Transverse colon (tissue), 4 donors: Measurements from ENCODE around the gene MAL. TPM values are rescaled to one million over a fixed set of nuclear protein-coding genes. Genes with fewer than 3 reads are reported as not detected.

Experiments
- DNase-seq: peaks from one replicate; pipeline ENCODE4 v3.0.0-alpha.2; 2019
- H3K27ac ChIP-seq, 4 donors: fragments of 200-600 bp; sonication (generic); 2 replicates each; pipeline ENCODE4 v1.5.1; 2016 to 2018; ENCODE audit warnings: inconsistent platforms in 4 of 4
- H3K27me3 ChIP-seq: fragments of 200-600 bp; sonication (generic); 2 replicates; pipeline ENCODE4 v1.5.1; 2017; ENCODE audit warnings: inconsistent platforms
- H3K36me3 ChIP-seq, 4 donors: fragments of 200-600 bp; sonication (generic); 2 replicates each; pipeline ENCODE4 v1.5.1; 2017 to 2019; ENCODE audit warnings: inconsistent platforms in 4 of 4
- H3K4me1 ChIP-seq, 4 donors: fragments of 200-600 bp; sonication (generic); 2 replicates each; pipeline ENCODE4 v1.5.1; 2017 to 2020; ENCODE audit warnings: inconsistent platforms in 4 of 4
- H3K4me3 ChIP-seq, 4 donors: fragments of 200-600 bp; sonication (generic); 1 replicate in 1 of 4; 2 replicates in 3 of 4; pipeline versions ENCODE4 v1.5.1 to v1.6.1; 2017 to 2019; ENCODE audit warnings: inconsistent platforms in 4 of 4
- H3K9me3 ChIP-seq, 2 donors: fragments of 200-600 bp; sonication (generic); 2 replicates each; pipeline ENCODE4 v1.5.1; 2017 to 2019; ENCODE audit warnings: inconsistent platforms in 2 of 2
- CTCF ChIP-seq, 5 experiments: fragments of 200-600 bp in 3 of 5; fragments of 450-650 bp in 2 of 5; sonication (generic) in 3 of 5; IDR thresholded peaks; 1 replicate in 2 of 5; 2 replicates in 3 of 5; pipeline ENCODE4 v1.5.1; 2016 to 2017; ENCODE audit warnings: antibody characterized with exemption in 5 of 5, inconsistent platforms in 3 of 5, mild to moderate bottlenecking in 2 of 5, moderate library complexity in 1 of 5
- EP300 ChIP-seq: sonication (generic); formaldehyde crosslinking; IDR thresholded peaks from one replicate; pipeline ENCODE4 v1.6.1; 2017; ENCODE audit warnings: antibody characterized with exemption, low read depth
- POLR2A ChIP-seq: fragments of 450-650 bp; IDR thresholded peaks from one replicate; pipeline ENCODE4 v1.6.1; 2016; ENCODE audit warnings: antibody characterized with exemption, mild to moderate bottlenecking, moderate library complexity
- POLR2AphosphoS5 ChIP-seq, 3 donors: sonication (generic); formaldehyde crosslinking; IDR thresholded peaks; one replicate each; pipeline ENCODE4 v1.6.1; 2016; ENCODE audit warnings: antibody characterized with exemption in 3 of 3
- WGBS, 2 donors: methylation state at CpG; one replicate each; pipeline ENCODE4 v1.1.5; 2018; ENCODE audit warnings: low coverage in 1 of 2; 5-methylcytosine and 5-hydroxymethylcytosine counted together
- in situ Hi-C, 4 donors: fragments of 200-750 bp; cut with MboI; loops; one replicate each; pipeline versions ENCODE4 v1.15.0 to v1.15.1; 2017; ENCODE audit warnings: low sequenced_read_pairs in 3 of 4, low pct_ligation_motif_present in 1 of 4, low pct_unique_long_range_greater_than_20kb in 1 of 4
- intact Hi-C: fragments of 100-400 bp; cut with DNase I; formaldehyde crosslinking; loops from one replicate; pipeline ENCODE4 v1.15.1; 2023; ENCODE audit warnings: low total_unique reads
- total RNA-seq, 4 donors: library from RNA; depleted of rRNA; stranded (reverse); fragments of >200 nt; gene quantifications; one replicate each; pipeline ENCODE4 v1.1.0, GENCODE V29; 2016

MAL gene
- total RNA-seq, 4 donors from 2014 or later, result 3.7 to 14.3 (median 5.1) TPM

- 81 to 88% methylated on average over 2 to 4 of the region's 4 CpGs for WGBS, 2 donors
- H3K9me3 ChIP-seq, result no peaks in the 10 kb centered on the region
- in situ Hi-C loops, result no loop called here
Measured at GRCh38 chr2:95038635-95039298, 13.3 kb downstream of the MAL start.

GRCh38 chr2:95039363-95039762 is 13.9 kb downstream of the MAL start:
- DNase-seq, result no peak
- H3K27ac ChIP-seq, result no peak overlapping the region
- H3K9me3 ChIP-seq, result no peaks in the 10 kb centered on the region
- no peak overlapping the region for H3K4me3 ChIP-seq
- no peaks in the 10 kb centered on the region for H3K36me3 ChIP-seq
- 96% methylated on average over 1 of the region's 1 CpG; no CpG with 5 or more reads in 1 of the 2 donors for WGBS, 2 donors
- H3K27me3 ChIP-seq, result no peaks in the 10 kb centered on the region
- in situ Hi-C loops, result no loop called here
- intact Hi-C loops, result no loop called here
- TF ChIP-seq EP300 (no peak), POLR2AphosphoS5 (IDR thresholded peaks at IDR 0.05) (no peak), CTCF (IDR thresholded peaks at IDR 0.05) (no peak), POLR2A (no peak)
- H3K4me1 ChIP-seq, result peaks cover 0 to 6% (median 2%) of the 10 kb centered on the region in 4 donors

More at GRCh38 chr2:95038635-95039298, 13.3 kb downstream of the MAL start:
- Histone ChIP-seq H3K4me1 (peaks cover 0 to 5% (median 2%) of the 10 kb centered on the region in 4 donors), H3K27me3 (no peaks in the 10 kb centered on the region), H3K27ac (no peak overlapping the region), H3K36me3 (no peaks in the 10 kb centered on the region), H3K4me3 (no peak overlapping the region)
- no peak for DNase-seq
- intact Hi-C loops, result no loop called here
- TF ChIP-seq POLR2A, result no peak
- no peak for TF ChIP-seq EP300

- Histone ChIP-seq H3K4me3 (no peak overlapping the region), H3K36me3 (no peaks in the 10 kb centered on the region), H3K27ac (no peak overlapping the region), H3K27me3 (no peaks in the 10 kb centered on the region), H3K9me3 (no peaks in the 10 kb centered on the region), H3K4me1 (peaks cover 0 to 6% (median 2%) of the 10 kb centered on the region in 4 donors)
- no peak for DNase-seq
- intact Hi-C loops (no loop called here), in situ Hi-C loops (no loop called here)
- WGBS, 2 donors, result 65 to 84% methylated on average over 2 to 6 of the region's 6 CpGs
- no peak for TF ChIP-seq CTCF (IDR thresholded peaks at IDR 0.05)
- no peak for TF ChIP-seq EP300
- TF ChIP-seq POLR2A, result no peak
- TF ChIP-seq POLR2AphosphoS5 (IDR thresholded peaks at IDR 0.05), result no peak
Measured at GRCh38 chr2:95039978-95040377, 14.5 kb downstream of the MAL start.

GRCh38 chr2:95040426-95040825 is 14.9 kb downstream of the MAL start:
- in situ Hi-C loops, result no loop called here
- H3K27me3 ChIP-seq, result no peaks in the 10 kb centered on the region
- peaks cover 0 to 6% (median 2%) of the 10 kb centered on the region in 4 donors for H3K4me1 ChIP-seq
- intact Hi-C loops, result no loop called here
- H3K36me3 ChIP-seq, result no peaks in the 10 kb centered on the region
- TF ChIP-seq POLR2A (no peak), EP300 (no peak), CTCF (IDR thresholded peaks at IDR 0.05) (no peak), POLR2AphosphoS5 (IDR thresholded peaks at IDR 0.05) (no peak)
- no peak for DNase-seq
- 70 to 80% methylated on average over 2 to 6 of the region's 6 CpGs for WGBS, 2 donors
- H3K9me3 ChIP-seq, result no peaks in the 10 kb centered on the region
- no peak overlapping the region for H3K4me3 ChIP-seq
- no peak overlapping the region for H3K27ac ChIP-seq
